ENCODE results near the gene CHRNB4.

GRCh38 chr15:78682004-78682651 lies 41.1 kb upstream of the CHRNB4 start:
- TF ChIP-seq RCOR1 (IDR thresholded peaks at IDR 0.05; ENCODE audit: low read depth, low read length), result no peak
- no peak for TF ChIP-seq NR3C1 (IDR thresholded peaks at IDR 0.05)
- no peak for TF ChIP-seq CTCF (IDR thresholded peaks at IDR 0.05)
- TF ChIP-seq USF2 (IDR thresholded peaks at IDR 0.05), result no peak
- TF ChIP-seq ESRRA (IDR thresholded peaks at IDR 0.05; ENCODE audit: borderline replicate concordance, low read length), result no peak
- no peak for TF ChIP-seq BHLHE40 (IDR thresholded peaks at IDR 0.05; ENCODE audit: low read depth, low read length)
- no peak for TF ChIP-seq GATA3 (IDR thresholded peaks at IDR 0.05; ENCODE audit: borderline replicate concordance)
- TF ChIP-seq REST (IDR thresholded peaks at IDR 0.05), result no peak
